Gastrocnemius medialis (tissue), 4 donors: ENCODE results near the gene NBPF26. TPM values are rescaled to one million over a fixed set of nuclear protein-coding genes. Genes with fewer than 3 reads are reported as not detected.
A peak's percentile ranks its signal among the peaks of the same experiment; 100 is the strongest.
"Not testable (repeated sequence)": the region's sequence is repeated elsewhere in the genome, so short reads cannot be mapped to it uniquely, and the experiment has no call there.

Experiments used
- ATAC-seq, 2 donors: fragments of 150-250 bp; one replicate each; pipeline ENCODE4 v1.9.1; 2016
- DNase-seq, 2 donors: peaks; one replicate each; pipeline ENCODE4 v3.0.0-alpha.2; 2019
- H3K27ac ChIP-seq, 4 donors: fragments of 200-600 bp; sonication (generic); 1 replicate in 1 of 4; 2 replicates in 3 of 4; pipeline ENCODE4 v1.5.1; 2016 to 2018; ENCODE audit warnings: mild to moderate bottlenecking in 2 of 4, moderate library complexity in 1 of 4
- H3K27me3 ChIP-seq, 3 donors: fragments of 200-600 bp; sonication (generic) in 2 of 3; 1 replicate in 1 of 3; 2 replicates in 2 of 3; pipeline versions ENCODE4 v1.5.1 to v1.6.0; 2016 to 2019; ENCODE audit warnings: mild to moderate bottlenecking in 1 of 3, moderate library complexity in 1 of 3
- H3K36me3 ChIP-seq, 2 donors: fragments of 200-600 bp; sonication (generic) in 1 of 2; one replicate each; pipeline ENCODE4 v1.5.1; 2017 to 2018
- H3K4me1 ChIP-seq, 2 donors: fragments of 200-600 bp; sonication (generic) in 1 of 2; one replicate each; pipeline ENCODE4 v1.5.1; 2016 to 2017; ENCODE audit warnings: mild to moderate bottlenecking in 2 of 2
- H3K4me3 ChIP-seq, 4 donors: fragments of 200-600 bp; sonication (generic) in 3 of 4; 1 replicate in 1 of 4; 2 replicates in 3 of 4; pipeline ENCODE4 v1.5.1; 2016 to 2019; ENCODE audit warnings: mild to moderate bottlenecking in 2 of 4
- H3K9me3 ChIP-seq, 3 donors: fragments of 200-600 bp; sonication (generic) in 2 of 3; 1 replicate in 1 of 3; 2 replicates in 2 of 3; pipeline ENCODE4 v1.5.1; 2016 to 2019
- in situ Hi-C, 4 donors: fragments of 200-750 bp; cut with MboI; loops; one replicate each; pipeline versions ENCODE4 v1.15.0 to v1.8.0; 2017; ENCODE audit warnings: low sequenced_read_pairs in 4 of 4
- intact Hi-C: fragments of 100-400 bp; cut with DNase I; formaldehyde crosslinking; loops from one replicate; pipeline ENCODE4 v1.15.1; 2023; ENCODE audit warnings: low total_unique reads
- total RNA-seq, 4 donors: library from RNA; depleted of rRNA; stranded (reverse); fragments of >200 nt; gene quantifications; one replicate each; pipeline versions ENCODE4 v1.1.0 to v1.2.3, GENCODE V29; 2016

The NBPF26 gene
- total RNA-seq: 1 to 10 TPM; 3.1 to 7.2 (median 6.6) TPM

- H3K27me3 ChIP-seq, intact Hi-C loops, in situ Hi-C loops, H3K36me3 ChIP-seq, H3K4me1 ChIP-seq, H3K9me3 ChIP-seq: not testable (repeated sequence)
- H3K4me3 ChIP-seq: peak within 1 kb of the TSS in 2 of 4 donors; percentile 63 to 76
- peak; percentile 54 to 56 for ATAC-seq
- peak in 1 of 2 donors; percentile 42 for DNase-seq
- H3K27ac ChIP-seq: peak within 1 kb of the TSS in 2 of 4 donors; percentile 82 to 85
These were observed at the start of gene NBPF26 for GRCh38 chr1:120723715-120724402. Gene NBPF26 (plus strand): TSS chr1:120723945.

GRCh38 chr1:120680106-120680819 is 43.5 kb upstream of the NBPF26 start:
- H3K27me3 ChIP-seq, H3K27ac ChIP-seq, intact Hi-C loops, H3K36me3 ChIP-seq, in situ Hi-C loops, H3K9me3 ChIP-seq, H3K4me1 ChIP-seq, H3K4me3 ChIP-seq, DNase-seq: not testable (repeated sequence)
- ATAC-seq: peak; percentile 72 to 76

GRCh38 chr1:120680938-120681337 is 42.8 kb upstream of the NBPF26 start:
- H3K36me3 ChIP-seq, DNase-seq, ATAC-seq, intact Hi-C loops, in situ Hi-C loops, H3K4me3 ChIP-seq, H3K27me3 ChIP-seq, H3K4me1 ChIP-seq, H3K27ac ChIP-seq, H3K9me3 ChIP-seq: not testable (repeated sequence)

- intact Hi-C loops, H3K27me3 ChIP-seq, in situ Hi-C loops: not testable (repeated sequence)
These were observed 39.3 kb upstream of the NBPF26 start for GRCh38 chr1:120684397-120684796.

GRCh38 chr1:120685622-120686021 is 38.1 kb upstream of the NBPF26 start:
- not testable (repeated sequence) for ATAC-seq

More at GRCh38 chr1:120684397-120684796, 39.3 kb upstream of the NBPF26 start:
- H3K36me3 ChIP-seq, DNase-seq, H3K4me1 ChIP-seq, H3K27ac ChIP-seq, H3K9me3 ChIP-seq, H3K4me3 ChIP-seq: not testable (repeated sequence)
- peak; percentile 80 to 96 for ATAC-seq

GRCh38 chr1:120687250-120687649 is 36.5 kb upstream of the NBPF26 start:
- in situ Hi-C loops, intact Hi-C loops, H3K4me1 ChIP-seq, H3K9me3 ChIP-seq, H3K4me3 ChIP-seq, H3K27me3 ChIP-seq, H3K27ac ChIP-seq, H3K36me3 ChIP-seq, DNase-seq, ATAC-seq: not testable (repeated sequence)

More at GRCh38 chr1:120685622-120686021, 38.1 kb upstream of the NBPF26 start:
- DNase-seq, H3K9me3 ChIP-seq, intact Hi-C loops, H3K27ac ChIP-seq, in situ Hi-C loops, H3K4me3 ChIP-seq, H3K4me1 ChIP-seq, H3K36me3 ChIP-seq, H3K27me3 ChIP-seq: not testable (repeated sequence)

GRCh38 chr1:120700807-120701562 is 22.8 kb upstream of the NBPF26 start:
- DNase-seq, H3K4me1 ChIP-seq, H3K36me3 ChIP-seq, H3K27me3 ChIP-seq, H3K27ac ChIP-seq, in situ Hi-C loops, H3K9me3 ChIP-seq, ATAC-seq, intact Hi-C loops: not testable (repeated sequence)
- peak overlapping the region in 1 of 4 donors; percentile 40 for H3K4me3 ChIP-seq

- H3K4me1 ChIP-seq, H3K9me3 ChIP-seq, H3K36me3 ChIP-seq, intact Hi-C loops, DNase-seq, H3K27ac ChIP-seq, H3K27me3 ChIP-seq, in situ Hi-C loops: not testable (repeated sequence)
- H3K4me3 ChIP-seq: peak overlapping the region in 1 of 4 donors; percentile 76
- peak; percentile 33 to 44 for ATAC-seq
These were observed 409 bp upstream of the NBPF26 start for GRCh38 chr1:120723358-120723714.

- intact Hi-C loops, H3K36me3 ChIP-seq, H3K27me3 ChIP-seq, DNase-seq, ATAC-seq, H3K4me1 ChIP-seq, in situ Hi-C loops, H3K9me3 ChIP-seq: not testable (repeated sequence)
- Histone ChIP-seq H3K4me3 (peak overlapping the region in 2 of 4 donors; percentile 63 to 76), H3K27ac (peak overlapping the region in 2 of 4 donors; percentile 82 to 85)
These were observed 762 bp downstream of the NBPF26 start for GRCh38 chr1:120724507-120724906.

GRCh38 chr1:120728811-120729210 is 5.1 kb downstream of the NBPF26 start:
- intact Hi-C loops, H3K4me3 ChIP-seq, H3K27ac ChIP-seq, ATAC-seq, H3K36me3 ChIP-seq, H3K4me1 ChIP-seq, H3K9me3 ChIP-seq, H3K27me3 ChIP-seq, DNase-seq, in situ Hi-C loops: not testable (repeated sequence)

GRCh38 chr1:120769090-120769489 is 45.3 kb downstream of the NBPF26 start:
- H3K9me3 ChIP-seq, DNase-seq, intact Hi-C loops, H3K4me3 ChIP-seq, in situ Hi-C loops, ATAC-seq, H3K4me1 ChIP-seq, H3K27me3 ChIP-seq, H3K27ac ChIP-seq, H3K36me3 ChIP-seq: not testable (repeated sequence)
